HepG2 (cell line): ENCODE measurements around the gene WNT3A.

Source experiments
- EZH2 ChIP-seq: conservative IDR thresholded peaks from 2 replicates; pipeline ENCODE4 v1.6.1; 2012; ENCODE audit warnings: mild to moderate bottlenecking, low read depth, low read length, moderate library complexity
- FOXK2 ChIP-seq: fragments of 450-650 bp; IDR thresholded peaks from 2 replicates; pipeline ENCODE4 v1.6.1; 2016
- HDAC6 ChIP-seq: fragments of 200-600 bp; sonication (generic); IDR thresholded peaks from 2 replicates; pipeline ENCODE4 v1.7.0; 2017; ENCODE audit warnings: mild to moderate bottlenecking, antibody characterized with exemption, low read length, low read depth
- POLR2AphosphoS5 ChIP-seq: IDR thresholded peaks from 2 replicates; pipeline ENCODE4 v1.6.1; 2012; ENCODE audit warnings: low read depth, low read length
- RAD21 ChIP-seq: fragments of 450-650 bp; formaldehyde crosslinking; IDR thresholded peaks from 2 replicates; pipeline ENCODE4 v1.5.0; 2020; ENCODE audit warnings: mild to moderate bottlenecking
- RFX5 ChIP-seq: IDR thresholded peaks from 2 replicates; pipeline ENCODE4 v1.6.1; 2011; ENCODE audit warnings: low read depth, low read length, improper control_type of control experiment
- TRIM24 ChIP-seq: sonication (generic); formaldehyde crosslinking; IDR thresholded peaks from 2 replicates; pipeline ENCODE4 v1.8.0; 2022; ENCODE audit warnings: mild to moderate bottlenecking, missing genetic modification reagents
- USF2 ChIP-seq, 2 experiments: sonication (generic) in 1 of 2; formaldehyde crosslinking in 1 of 2; IDR thresholded peaks; 2 replicates each; pipeline versions ENCODE4 v1.5.1 to v1.6.1; 2011 to 2020; ENCODE audit warnings: borderline replicate concordance in 1 of 2, low read depth in 1 of 2, low read length in 1 of 2, mild to moderate bottlenecking in 1 of 2, missing genetic modification reagents in 1 of 2, moderate library complexity in 1 of 2
- ZFX ChIP-seq: sonication (generic); formaldehyde crosslinking; IDR thresholded peaks from 2 replicates; pipeline ENCODE4 v1.4.0; 2020; ENCODE audit warnings: mild to moderate bottlenecking, low read depth, missing genetic modification reagents, moderate library complexity
- ZNF143 ChIP-seq: sonication (generic); formaldehyde crosslinking; IDR thresholded peaks from 2 replicates; pipeline ENCODE4 v1.4.0; 2020; ENCODE audit warnings: missing genetic modification reagents
- ZNF33A ChIP-seq: sonication (generic); formaldehyde crosslinking; IDR thresholded peaks from 2 replicates; pipeline ENCODE4 v1.5.1; 2020; ENCODE audit warnings: missing genetic modification reagents, mild to moderate bottlenecking, moderate library complexity, borderline replicate concordance
- ZNF800 ChIP-seq: sonication (generic); formaldehyde crosslinking; IDR thresholded peaks from 2 replicates; pipeline ENCODE4 v1.4.0; 2020; ENCODE audit warnings: missing genetic modification reagents
- TF ChIP-seq, protein P1 (sequence below), 2 experiments: IDR thresholded peaks; 2 replicates each; pipeline ENCODE4 v1.6.1; 2011 to 2012; ENCODE audit warnings: low read length in 2 of 2, borderline replicate concordance in 1 of 2, low read depth in 1 of 2, mild to moderate bottlenecking in 1 of 2, moderate library complexity in 1 of 2
- TF ChIP-seq, protein P2 (sequence below): sonication (generic); formaldehyde crosslinking; IDR thresholded peaks from 2 replicates; pipeline ENCODE4 v1.4.0; 2020; ENCODE audit warnings: missing genetic modification reagents

GRCh38 chr1:228073857-228074545, 67.2 kb downstream of the WNT3A start:
- TF ChIP-seq TRIM24 (CRISPR knock-in tag), result no peak
- no peak for TF ChIP-seq POLR2AphosphoS5
- TF ChIP-seq, protein P1, sequence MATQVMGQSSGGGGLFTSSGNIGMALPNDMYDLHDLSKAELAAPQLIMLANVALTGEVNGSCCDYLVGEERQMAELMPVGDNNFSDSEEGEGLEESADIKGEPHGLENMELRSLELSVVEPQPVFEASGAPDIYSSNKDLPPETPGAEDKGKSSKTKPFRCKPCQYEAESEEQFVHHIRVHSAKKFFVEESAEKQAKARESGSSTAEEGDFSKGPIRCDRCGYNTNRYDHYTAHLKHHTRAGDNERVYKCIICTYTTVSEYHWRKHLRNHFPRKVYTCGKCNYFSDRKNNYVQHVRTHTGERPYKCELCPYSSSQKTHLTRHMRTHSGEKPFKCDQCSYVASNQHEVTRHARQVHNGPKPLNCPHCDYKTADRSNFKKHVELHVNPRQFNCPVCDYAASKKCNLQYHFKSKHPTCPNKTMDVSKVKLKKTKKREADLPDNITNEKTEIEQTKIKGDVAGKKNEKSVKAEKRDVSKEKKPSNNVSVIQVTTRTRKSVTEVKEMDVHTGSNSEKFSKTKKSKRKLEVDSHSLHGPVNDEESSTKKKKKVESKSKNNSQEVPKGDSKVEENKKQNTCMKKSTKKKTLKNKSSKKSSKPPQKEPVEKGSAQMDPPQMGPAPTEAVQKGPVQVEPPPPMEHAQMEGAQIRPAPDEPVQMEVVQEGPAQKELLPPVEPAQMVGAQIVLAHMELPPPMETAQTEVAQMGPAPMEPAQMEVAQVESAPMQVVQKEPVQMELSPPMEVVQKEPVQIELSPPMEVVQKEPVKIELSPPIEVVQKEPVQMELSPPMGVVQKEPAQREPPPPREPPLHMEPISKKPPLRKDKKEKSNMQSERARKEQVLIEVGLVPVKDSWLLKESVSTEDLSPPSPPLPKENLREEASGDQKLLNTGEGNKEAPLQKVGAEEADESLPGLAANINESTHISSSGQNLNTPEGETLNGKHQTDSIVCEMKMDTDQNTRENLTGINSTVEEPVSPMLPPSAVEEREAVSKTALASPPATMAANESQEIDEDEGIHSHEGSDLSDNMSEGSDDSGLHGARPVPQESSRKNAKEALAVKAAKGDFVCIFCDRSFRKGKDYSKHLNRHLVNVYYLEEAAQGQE (IDR thresholded peaks at IDR 0.05; ENCODE audit: borderline replicate concordance in 1 of 2, low read depth in 1 of 2, low read length in 2 of 2), result no peak
- no peak for TF ChIP-seq ZNF143
- TF ChIP-seq HDAC6, result no peak
- TF ChIP-seq, protein P2, sequence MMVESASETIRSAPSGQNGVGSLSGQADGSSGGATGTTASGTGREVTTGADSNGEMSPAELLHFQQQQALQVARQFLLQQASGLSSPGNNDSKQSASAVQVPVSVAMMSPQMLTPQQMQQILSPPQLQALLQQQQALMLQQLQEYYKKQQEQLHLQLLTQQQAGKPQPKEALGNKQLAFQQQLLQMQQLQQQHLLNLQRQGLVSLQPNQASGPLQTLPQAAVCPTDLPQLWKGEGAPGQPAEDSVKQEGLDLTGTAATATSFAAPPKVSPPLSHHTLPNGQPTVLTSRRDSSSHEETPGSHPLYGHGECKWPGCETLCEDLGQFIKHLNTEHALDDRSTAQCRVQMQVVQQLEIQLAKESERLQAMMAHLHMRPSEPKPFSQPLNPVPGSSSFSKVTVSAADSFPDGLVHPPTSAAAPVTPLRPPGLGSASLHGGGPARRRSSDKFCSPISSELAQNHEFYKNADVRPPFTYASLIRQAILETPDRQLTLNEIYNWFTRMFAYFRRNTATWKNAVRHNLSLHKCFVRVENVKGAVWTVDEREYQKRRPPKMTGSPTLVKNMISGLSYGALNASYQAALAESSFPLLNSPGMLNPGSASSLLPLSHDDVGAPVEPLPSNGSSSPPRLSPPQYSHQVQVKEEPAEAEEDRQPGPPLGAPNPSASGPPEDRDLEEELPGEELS (CRISPR knock-in tag), result no peak
- TF ChIP-seq EZH2, result no peak
- 0 out of 2 replicates have a peak, but pooled peaks have one; percentile 23 for TF ChIP-seq RAD21
- no peak for TF ChIP-seq ZNF800 (CRISPR knock-in tag)
- no peak for TF ChIP-seq ZFX
- no peak for TF ChIP-seq ZNF33A (CRISPR knock-in tag)
- no peak for TF ChIP-seq FOXK2
- TF ChIP-seq RFX5, result no peak
- TF ChIP-seq USF2 (IDR thresholded peaks at IDR 0.05; ENCODE audit: low read depth, low read length), result no peak
- no peak for TF ChIP-seq USF2 (CRISPR knock-in tag; IDR thresholded peaks at IDR 0.05; ENCODE audit: borderline replicate concordance)
